ENCODE measurements around the gene OBP2B.

Gene OBP2B

DNA sequence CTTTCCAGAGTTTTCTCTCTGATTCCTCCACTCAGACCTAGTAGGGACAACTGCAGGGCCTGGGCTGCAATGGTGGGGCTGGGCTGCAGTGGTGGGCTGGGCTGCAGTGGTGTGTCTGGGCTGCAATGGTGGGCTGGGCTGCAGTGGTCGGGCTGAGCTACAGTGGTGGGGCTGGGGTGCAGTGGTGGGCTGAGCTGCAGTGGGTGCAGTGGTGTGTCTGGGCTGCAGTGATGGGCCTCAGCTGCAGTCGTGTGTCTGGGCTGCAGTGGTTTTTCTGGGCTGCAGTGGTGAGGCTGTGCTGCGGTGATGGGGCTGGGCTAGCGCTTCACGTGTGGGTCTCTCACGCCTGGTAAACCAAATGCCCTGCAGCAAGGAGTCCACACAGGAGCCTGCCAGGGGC is 38.6 kb upstream of the OBP2B start:
- TF ChIP-seq, protein P1, sequence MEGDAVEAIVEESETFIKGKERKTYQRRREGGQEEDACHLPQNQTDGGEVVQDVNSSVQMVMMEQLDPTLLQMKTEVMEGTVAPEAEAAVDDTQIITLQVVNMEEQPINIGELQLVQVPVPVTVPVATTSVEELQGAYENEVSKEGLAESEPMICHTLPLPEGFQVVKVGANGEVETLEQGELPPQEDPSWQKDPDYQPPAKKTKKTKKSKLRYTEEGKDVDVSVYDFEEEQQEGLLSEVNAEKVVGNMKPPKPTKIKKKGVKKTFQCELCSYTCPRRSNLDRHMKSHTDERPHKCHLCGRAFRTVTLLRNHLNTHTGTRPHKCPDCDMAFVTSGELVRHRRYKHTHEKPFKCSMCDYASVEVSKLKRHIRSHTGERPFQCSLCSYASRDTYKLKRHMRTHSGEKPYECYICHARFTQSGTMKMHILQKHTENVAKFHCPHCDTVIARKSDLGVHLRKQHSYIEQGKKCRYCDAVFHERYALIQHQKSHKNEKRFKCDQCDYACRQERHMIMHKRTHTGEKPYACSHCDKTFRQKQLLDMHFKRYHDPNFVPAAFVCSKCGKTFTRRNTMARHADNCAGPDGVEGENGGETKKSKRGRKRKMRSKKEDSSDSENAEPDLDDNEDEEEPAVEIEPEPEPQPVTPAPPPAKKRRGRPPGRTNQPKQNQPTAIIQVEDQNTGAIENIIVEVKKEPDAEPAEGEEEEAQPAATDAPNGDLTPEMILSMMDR (IDR thresholded peaks at IDR 0.05) = no peak
- Histone ChIP-seq H3K4me3 (no peak overlapping the region), H3K27ac (no peak overlapping the region)
- DNase-seq (ENCODE audit: low spot score) = no peak

- H3K4me3 ChIP-seq = no peak overlapping the region
- DNase-seq (ENCODE audit: low spot score) = no peak
- TF ChIP-seq, protein P1 (IDR thresholded peaks at IDR 0.05) = no peak
- H3K27ac ChIP-seq = no peak overlapping the region
These were observed 37.9 kb upstream of the OBP2B start for GRCh38 chr9:133246991-133247390.

DNA sequence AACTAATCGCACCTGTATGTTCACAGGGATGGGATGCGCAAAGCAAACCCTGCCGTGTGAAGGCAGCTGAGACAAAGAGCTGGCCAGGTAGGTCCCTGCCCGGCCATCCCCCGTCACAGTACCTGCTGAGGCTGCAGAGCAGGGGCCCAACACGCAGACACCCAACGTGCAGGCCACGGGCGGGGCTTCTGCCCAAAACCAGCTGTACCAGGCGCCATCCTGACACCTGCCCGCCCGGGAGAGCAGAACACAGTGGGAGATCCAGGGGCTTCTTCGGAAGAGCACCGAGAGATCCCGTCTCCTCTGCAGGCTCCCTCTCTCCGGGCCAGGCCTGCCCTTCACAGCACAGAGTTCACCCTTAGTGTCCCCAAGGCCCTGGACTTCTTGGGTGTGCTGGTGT is 37.5 kb upstream of the OBP2B start:
- Histone ChIP-seq H3K27ac (no peak overlapping the region), H3K4me3 (no peak overlapping the region)
- TF ChIP-seq, protein P1 (IDR thresholded peaks at IDR 0.05) = no peak
- no peak for DNase-seq (ENCODE audit: low spot score)

DNA sequence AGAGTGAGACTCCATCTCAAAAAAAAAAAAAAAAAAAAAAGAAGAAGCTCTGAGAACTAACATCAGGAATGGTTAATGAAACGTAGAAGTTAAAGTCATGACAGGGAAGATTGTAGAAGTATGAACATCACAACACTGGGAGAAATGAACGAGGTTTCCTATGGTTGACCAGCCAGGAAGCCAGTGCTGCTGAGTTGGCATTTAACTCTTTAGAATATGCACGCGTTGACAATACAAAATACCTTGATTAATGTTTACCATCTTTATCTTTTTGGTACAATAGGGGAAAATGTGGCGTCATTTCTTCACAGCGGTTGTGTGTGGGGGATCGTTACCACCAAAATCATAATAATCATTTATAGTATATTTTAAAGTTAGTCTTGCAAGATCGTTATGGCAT is 33.9 kb upstream of the OBP2B start:
- Histone ChIP-seq H3K4me3 (no peak overlapping the region), H3K27ac (no peak overlapping the region)
- TF ChIP-seq, protein P1 (IDR thresholded peaks at IDR 0.05) = no peak
- no peak for DNase-seq (ENCODE audit: low spot score)

DNA sequence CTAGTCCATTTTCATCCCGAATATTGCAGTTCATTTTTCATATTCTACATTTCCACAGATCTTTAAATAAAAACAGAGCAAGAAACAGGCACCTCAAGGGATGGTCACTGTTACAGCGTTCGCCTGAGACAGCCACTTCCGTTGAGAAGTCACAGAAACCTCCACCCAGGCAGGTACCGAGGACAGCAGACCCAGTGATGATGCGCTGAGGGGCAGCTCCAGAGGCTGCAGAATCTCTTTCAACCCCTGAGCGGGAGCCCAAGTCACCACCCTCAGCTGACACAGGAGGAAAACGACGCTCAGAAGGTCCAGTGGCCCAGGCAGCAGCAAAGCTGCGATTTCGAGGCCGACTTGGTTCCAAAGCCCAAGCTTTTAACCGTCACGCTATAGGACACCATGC is 33.2 kb upstream of the OBP2B start:
- TF ChIP-seq, protein P1 (IDR thresholded peaks at IDR 0.05) = no peak
- H3K4me3 ChIP-seq = no peak overlapping the region
- no peak overlapping the region for H3K27ac ChIP-seq
- no peak for DNase-seq (ENCODE audit: low spot score)

GRCh38 chr9:133239533-133240090 is 30.6 kb upstream of the OBP2B start:
- TF ChIP-seq, protein P1 (IDR thresholded peaks at IDR 0.05) = no peak
- DNase-seq (ENCODE audit: low spot score) = peak; percentile 31
- Histone ChIP-seq H3K4me3 (peak overlapping the region; percentile 58), H3K27ac (no peak overlapping the region)

- TF ChIP-seq, protein P1 (IDR thresholded peaks at IDR 0.05) = no peak
- DNase-seq (ENCODE audit: low spot score) = peak; percentile 55
- peak overlapping the region; percentile 58 for H3K4me3 ChIP-seq
- peak overlapping the region in 1 of 2 donors; percentile 72 for H3K27ac ChIP-seq
These were observed 29.9 kb upstream of the OBP2B start for GRCh38 chr9:133238851-133239532.

Data from coronary artery (tissue), 2 donors.